Suprapubic skin (tissue), 4 donors: Measurements from ENCODE around the gene SASH1. TPM values are rescaled to one million over a fixed set of nuclear protein-coding genes. Genes with fewer than 3 reads are reported as not detected.

ENCODE experiments used
- DNase-seq, 2 donors: peaks; one replicate each; pipeline ENCODE4 v3.0.0-alpha.2; 2019; ENCODE audit warnings: low spot score in 2 of 2
- H3K27ac ChIP-seq: fragments of 200-600 bp; sonication (generic); one replicate; pipeline ENCODE4 v1.5.1; 2019
- H3K27me3 ChIP-seq: fragments of 200-600 bp; sonication (generic); one replicate; pipeline ENCODE4 v1.5.1; 2019
- H3K36me3 ChIP-seq: fragments of 200-600 bp; sonication (generic); one replicate; pipeline ENCODE4 v1.5.1; 2019
- H3K4me1 ChIP-seq: fragments of 200-600 bp; sonication (generic); one replicate; pipeline ENCODE4 v1.5.1; 2019
- H3K4me3 ChIP-seq: fragments of 200-600 bp; sonication (generic); one replicate; pipeline ENCODE4 v1.5.1; 2019; ENCODE audit warnings: mild to moderate bottlenecking
- H3K9me3 ChIP-seq: fragments of 200-600 bp; sonication (generic); one replicate; pipeline ENCODE4 v1.5.1; 2019
- EP300 ChIP-seq: sonication (generic); formaldehyde crosslinking; IDR thresholded peaks from one replicate; pipeline ENCODE4 v1.6.1; 2017; ENCODE audit warnings: antibody characterized with exemption
- POLR2A ChIP-seq, 2 donors: fragments of 450-650 bp; IDR thresholded peaks; one replicate each; pipeline ENCODE4 v1.6.1; 2017; ENCODE audit warnings: antibody characterized with exemption in 2 of 2, mild to moderate bottlenecking in 2 of 2, moderate library complexity in 2 of 2
- POLR2AphosphoS5 ChIP-seq, 3 donors: sonication (generic); formaldehyde crosslinking; IDR thresholded peaks; one replicate each; pipeline ENCODE4 v1.6.1; 2017; ENCODE audit warnings: antibody characterized with exemption in 3 of 3
- WGBS: methylation state at CpG from one replicate; pipeline ENCODE4 v1.1.5; 2018; 5-methylcytosine and 5-hydroxymethylcytosine counted together
- total RNA-seq, 4 donors: library from RNA; depleted of rRNA; stranded (reverse); fragments of >200 nt; gene quantifications; one replicate each; pipeline ENCODE4 v1.1.0, GENCODE V29; 2016
- TF ChIP-seq, protein P1 (sequence below), 2 donors: fragments of 200-600 bp in 1 of 2; fragments of 450-650 bp in 1 of 2; sonication (generic) in 1 of 2; IDR thresholded peaks; one replicate each; pipeline ENCODE4 v1.5.1; 2016 to 2019; ENCODE audit warnings: antibody characterized with exemption in 2 of 2, mild to moderate bottlenecking in 1 of 2, moderate library complexity in 1 of 2

SASH1 gene
- total RNA-seq, 4 donors from 2014 or later: 59.1 to 139 (median 77.1) TPM

DNA sequence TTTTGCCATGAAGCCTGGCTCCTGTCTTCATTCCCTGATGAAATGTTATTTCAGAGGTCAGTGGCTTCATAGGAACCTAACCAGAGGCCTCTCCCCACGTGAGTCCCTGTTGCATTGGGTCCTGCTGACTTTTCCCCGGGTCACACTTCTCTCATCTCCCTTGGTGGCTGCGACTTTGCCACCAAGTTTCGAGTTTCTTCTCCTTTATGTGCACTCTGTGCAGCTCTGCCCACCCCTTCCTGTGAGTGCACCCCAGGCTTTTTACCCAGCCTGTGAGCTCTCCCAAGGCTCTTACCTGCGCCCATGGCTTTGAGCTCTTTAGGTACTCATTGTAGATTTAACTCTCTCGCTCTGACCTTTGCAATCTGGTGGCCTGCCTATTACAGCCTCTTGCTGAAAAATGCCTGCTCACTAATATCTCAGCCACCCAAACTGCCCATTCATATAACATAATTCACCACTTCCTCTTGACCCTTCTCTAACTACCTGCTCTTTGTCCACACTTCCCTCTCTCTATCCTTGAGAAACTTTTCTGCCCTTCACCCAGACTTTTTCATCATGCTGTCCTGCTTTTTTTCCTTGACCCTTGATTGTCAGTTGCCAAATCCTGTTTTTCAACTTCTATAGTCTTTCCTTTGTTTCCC lies 105.9 kb downstream of the SASH1 start:
- no peaks in the 10 kb centered on the region for H3K9me3 ChIP-seq
- no peak overlapping the region for H3K4me3 ChIP-seq
- TF ChIP-seq POLR2A (IDR thresholded peaks at IDR 0.05) (no peak), EP300 (no peak), POLR2AphosphoS5 (IDR thresholded peaks at IDR 0.05) (no peak)
- TF ChIP-seq, protein P1, sequence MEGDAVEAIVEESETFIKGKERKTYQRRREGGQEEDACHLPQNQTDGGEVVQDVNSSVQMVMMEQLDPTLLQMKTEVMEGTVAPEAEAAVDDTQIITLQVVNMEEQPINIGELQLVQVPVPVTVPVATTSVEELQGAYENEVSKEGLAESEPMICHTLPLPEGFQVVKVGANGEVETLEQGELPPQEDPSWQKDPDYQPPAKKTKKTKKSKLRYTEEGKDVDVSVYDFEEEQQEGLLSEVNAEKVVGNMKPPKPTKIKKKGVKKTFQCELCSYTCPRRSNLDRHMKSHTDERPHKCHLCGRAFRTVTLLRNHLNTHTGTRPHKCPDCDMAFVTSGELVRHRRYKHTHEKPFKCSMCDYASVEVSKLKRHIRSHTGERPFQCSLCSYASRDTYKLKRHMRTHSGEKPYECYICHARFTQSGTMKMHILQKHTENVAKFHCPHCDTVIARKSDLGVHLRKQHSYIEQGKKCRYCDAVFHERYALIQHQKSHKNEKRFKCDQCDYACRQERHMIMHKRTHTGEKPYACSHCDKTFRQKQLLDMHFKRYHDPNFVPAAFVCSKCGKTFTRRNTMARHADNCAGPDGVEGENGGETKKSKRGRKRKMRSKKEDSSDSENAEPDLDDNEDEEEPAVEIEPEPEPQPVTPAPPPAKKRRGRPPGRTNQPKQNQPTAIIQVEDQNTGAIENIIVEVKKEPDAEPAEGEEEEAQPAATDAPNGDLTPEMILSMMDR (IDR thresholded peaks at IDR 0.05): no peak
- peaks cover 17% of the 10 kb centered on the region for H3K4me1 ChIP-seq
- 81% methylated on average over 6 of the region's 6 CpGs for WGBS
- DNase-seq: no peak
- H3K36me3 ChIP-seq: peaks cover 19% of the 10 kb centered on the region
- H3K27me3 ChIP-seq: no peaks in the 10 kb centered on the region
- no peak overlapping the region for H3K27ac ChIP-seq

DNA sequence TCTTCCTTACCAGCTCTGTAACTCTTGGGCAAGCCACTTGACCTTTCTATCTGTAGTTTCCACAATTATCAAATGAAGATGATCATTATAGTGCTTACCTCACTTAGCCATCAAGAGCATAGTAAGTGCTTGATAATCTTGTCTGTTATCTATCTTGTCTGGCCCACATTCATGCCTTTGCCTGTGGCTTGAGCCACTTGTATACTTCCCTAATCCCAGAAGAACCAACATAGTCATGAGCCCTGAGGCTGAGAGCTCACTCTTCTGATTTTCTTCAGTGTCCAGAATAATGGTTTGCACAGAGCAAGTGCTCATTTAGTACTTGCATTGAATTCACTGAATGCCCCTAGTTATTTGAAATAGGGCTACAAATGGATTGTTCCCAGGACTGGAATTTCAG lies 108.2 kb downstream of the SASH1 start:
- TF ChIP-seq, protein P1 (IDR thresholded peaks at IDR 0.05): no peak
- no peak for TF ChIP-seq POLR2A (IDR thresholded peaks at IDR 0.05)
- TF ChIP-seq POLR2AphosphoS5 (IDR thresholded peaks at IDR 0.05): no peak
- no peak for TF ChIP-seq EP300
- Histone ChIP-seq H3K4me1 (peaks cover 7% of the 10 kb centered on the region), H3K36me3 (peaks cover 26% of the 10 kb centered on the region), H3K9me3 (no peaks in the 10 kb centered on the region), H3K4me3 (no peak overlapping the region), H3K27me3 (no peaks in the 10 kb centered on the region), H3K27ac (no peak overlapping the region)
- no peak for DNase-seq

DNA sequence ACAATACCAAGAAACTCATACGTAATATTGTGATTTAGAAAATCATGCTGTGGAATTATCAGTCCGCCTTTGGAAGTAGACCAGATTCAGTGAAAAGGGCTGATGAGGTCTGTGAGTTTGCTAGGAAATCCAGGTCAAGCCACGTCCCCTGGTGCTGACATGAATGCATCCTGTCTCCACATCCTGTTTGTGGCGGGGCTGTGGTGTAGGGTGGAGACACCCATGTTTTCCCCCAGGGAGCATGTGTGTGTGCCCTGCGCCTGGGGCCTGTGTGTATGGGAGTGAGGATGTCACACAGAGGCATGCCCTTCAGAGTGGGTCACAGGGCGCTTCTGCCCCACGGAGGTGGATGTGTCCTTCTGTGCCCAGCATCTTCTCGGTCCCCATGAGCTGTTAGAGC lies 109.1 kb downstream of the SASH1 start:
- Histone ChIP-seq H3K36me3 (peaks cover 26% of the 10 kb centered on the region), H3K27me3 (no peaks in the 10 kb centered on the region), H3K4me3 (no peak overlapping the region), H3K27ac (no peak overlapping the region), H3K4me1 (peaks cover 7% of the 10 kb centered on the region), H3K9me3 (no peaks in the 10 kb centered on the region)
- WGBS: 86% methylated on average over 8 of the region's 8 CpGs
- TF ChIP-seq POLR2AphosphoS5 (IDR thresholded peaks at IDR 0.05) (no peak), EP300 (no peak)
- TF ChIP-seq, protein P1 (IDR thresholded peaks at IDR 0.05): no peak
- no peak for DNase-seq

DNA sequence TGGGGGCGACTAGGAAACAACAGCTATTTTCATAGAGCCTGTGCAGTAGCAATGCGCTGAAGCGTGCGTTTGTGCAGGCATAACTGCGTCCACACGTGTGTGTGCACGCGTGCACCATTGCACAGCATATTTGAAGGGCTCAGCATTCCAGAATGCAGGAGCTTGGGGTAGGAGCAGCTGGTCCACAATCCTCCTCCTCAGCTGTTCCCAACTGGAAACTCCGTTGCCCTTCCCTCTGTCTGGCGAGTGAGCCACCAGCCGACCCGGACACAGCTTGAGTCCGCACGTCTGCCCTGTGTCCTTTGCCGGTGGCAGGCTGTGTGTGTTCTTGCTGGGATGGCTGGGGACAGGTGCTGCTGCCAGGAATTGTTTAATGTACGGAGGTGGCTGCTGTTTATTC lies 110.2 kb downstream of the SASH1 start:
- H3K4me3 ChIP-seq: no peak overlapping the region
- no peaks in the 10 kb centered on the region for H3K9me3 ChIP-seq
- WGBS: 89% methylated on average over 11 of the region's 16 CpGs
- DNase-seq: no peak
- no peak overlapping the region for H3K27ac ChIP-seq
- TF ChIP-seq, protein P1 (IDR thresholded peaks at IDR 0.05): no peak
- TF ChIP-seq POLR2AphosphoS5 (IDR thresholded peaks at IDR 0.05) (no peak), POLR2A (IDR thresholded peaks at IDR 0.05) (no peak), EP300 (no peak)
- H3K36me3 ChIP-seq: peaks cover 26% of the 10 kb centered on the region
- no peaks in the 10 kb centered on the region for H3K27me3 ChIP-seq
- peaks cover 7% of the 10 kb centered on the region for H3K4me1 ChIP-seq

- Histone ChIP-seq H3K27me3 (no peaks in the 10 kb centered on the region), H3K4me3 (no peak overlapping the region), H3K36me3 (peaks cover 23% of the 10 kb centered on the region), H3K27ac (no peak overlapping the region), H3K4me1 (no peaks in the 10 kb centered on the region), H3K9me3 (no peaks in the 10 kb centered on the region)
- WGBS: 97% methylated on average over 6 of the region's 7 CpGs
- DNase-seq: no peak
- TF ChIP-seq, protein P1 (IDR thresholded peaks at IDR 0.05): no peak
Observed at GRCh38 chr6:148453906-148454305, 111.3 kb downstream of the SASH1 start.
